ENCODE results near the gene PGAM2. TPM values are rescaled to one million over a fixed set of nuclear protein-coding genes. Genes with fewer than 3 reads are reported as not detected.

PGAM2 gene
- total RNA-seq = 0.63 TPM

GRCh38 chr7:44065431-44066110, at the start of gene PGAM2:
PGAM2 (minus strand) TSS chr7:44065567; CDS start chr7:44065529, 38 bp downstream.
- Histone ChIP-seq H3K9me3 (ENCODE audit: low read depth, low read length) (no peaks in the 10 kb centered on the region), H3K4me1 (ENCODE audit: insufficient read depth, low read length) (peaks cover 16% of the 10 kb centered on the region), H3K4me3 (ENCODE audit: low read length) (no peak within 1 kb of the TSS), H3K27me3 (ENCODE audit: insufficient read depth, low read length) (no peaks in the 10 kb centered on the region)

- no peak overlapping the region for H3K4me3 ChIP-seq (ENCODE audit: low read length)
- no peaks in the 10 kb centered on the region for H3K4me1 ChIP-seq (ENCODE audit: insufficient read depth, low read length)
- no peaks in the 10 kb centered on the region for H3K9me3 ChIP-seq (ENCODE audit: low read depth, low read length)
- H3K27me3 ChIP-seq (ENCODE audit: insufficient read depth, low read length) = no peaks in the 10 kb centered on the region
Observed at GRCh38 chr7:44114586-44115310, 49.4 kb upstream of the PGAM2 start.

- H3K4me3 ChIP-seq (ENCODE audit: low read length) = no peak overlapping the region
- H3K4me1 ChIP-seq (ENCODE audit: insufficient read depth, low read length) = no peaks in the 10 kb centered on the region
- H3K9me3 ChIP-seq (ENCODE audit: low read depth, low read length) = no peaks in the 10 kb centered on the region
Observed at GRCh38 chr7:44113764-44114354, 48.5 kb upstream of the PGAM2 start.

GRCh38 chr7:44112997-44113763, 47.8 kb upstream of the PGAM2 start:
- H3K9me3 ChIP-seq (ENCODE audit: low read depth, low read length) = no peaks in the 10 kb centered on the region
- no peaks in the 10 kb centered on the region for H3K4me1 ChIP-seq (ENCODE audit: insufficient read depth, low read length)
- H3K27me3 ChIP-seq (ENCODE audit: insufficient read depth, low read length) = no peaks in the 10 kb centered on the region
- no peak overlapping the region for H3K4me3 ChIP-seq (ENCODE audit: low read length)

More at GRCh38 chr7:44113764-44114354, 48.5 kb upstream of the PGAM2 start:
- H3K27me3 ChIP-seq (ENCODE audit: insufficient read depth, low read length) = no peaks in the 10 kb centered on the region

GRCh38 chr7:44112231-44112996, 47.0 kb upstream of the PGAM2 start:
- no peaks in the 10 kb centered on the region for H3K4me1 ChIP-seq (ENCODE audit: insufficient read depth, low read length)
- no peak overlapping the region for H3K4me3 ChIP-seq (ENCODE audit: low read length)
- no peaks in the 10 kb centered on the region for H3K9me3 ChIP-seq (ENCODE audit: low read depth, low read length)
- H3K27me3 ChIP-seq (ENCODE audit: insufficient read depth, low read length) = no peaks in the 10 kb centered on the region

GRCh38 chr7:44111761-44112160, 46.4 kb upstream of the PGAM2 start:
- Histone ChIP-seq H3K4me1 (ENCODE audit: insufficient read depth, low read length) (no peaks in the 10 kb centered on the region), H3K9me3 (ENCODE audit: low read depth, low read length) (no peaks in the 10 kb centered on the region), H3K27me3 (ENCODE audit: insufficient read depth, low read length) (no peaks in the 10 kb centered on the region), H3K4me3 (ENCODE audit: low read length) (no peak overlapping the region)

- H3K4me3 ChIP-seq (ENCODE audit: low read length) = no peak overlapping the region
- no peaks in the 10 kb centered on the region for H3K27me3 ChIP-seq (ENCODE audit: insufficient read depth, low read length)
- H3K4me1 ChIP-seq (ENCODE audit: insufficient read depth, low read length) = no peaks in the 10 kb centered on the region
- H3K9me3 ChIP-seq (ENCODE audit: low read depth, low read length) = no peaks in the 10 kb centered on the region
Observed at GRCh38 chr7:44110719-44111635, 45.6 kb upstream of the PGAM2 start.

GRCh38 chr7:44109991-44110390, 44.6 kb upstream of the PGAM2 start:
- Histone ChIP-seq H3K27me3 (ENCODE audit: insufficient read depth, low read length) (no peaks in the 10 kb centered on the region), H3K9me3 (ENCODE audit: low read depth, low read length) (no peaks in the 10 kb centered on the region), H3K4me3 (ENCODE audit: low read length) (no peak overlapping the region), H3K4me1 (ENCODE audit: insufficient read depth, low read length) (no peaks in the 10 kb centered on the region)

GRCh38 chr7:44108768-44109750, 43.7 kb upstream of the PGAM2 start:
- Histone ChIP-seq H3K27me3 (ENCODE audit: insufficient read depth, low read length) (no peaks in the 10 kb centered on the region), H3K4me3 (ENCODE audit: low read length) (no peak overlapping the region), H3K4me1 (ENCODE audit: insufficient read depth, low read length) (no peaks in the 10 kb centered on the region), H3K9me3 (ENCODE audit: low read depth, low read length) (no peaks in the 10 kb centered on the region)

GRCh38 chr7:44107961-44108767, 42.8 kb upstream of the PGAM2 start:
- Histone ChIP-seq H3K4me1 (ENCODE audit: insufficient read depth, low read length) (no peaks in the 10 kb centered on the region), H3K9me3 (ENCODE audit: low read depth, low read length) (no peaks in the 10 kb centered on the region), H3K27me3 (ENCODE audit: insufficient read depth, low read length) (peaks cover 5% of the 10 kb centered on the region), H3K4me3 (ENCODE audit: low read length) (no peak overlapping the region)

GRCh38 chr7:44107116-44107960, 42.0 kb upstream of the PGAM2 start:
- no peaks in the 10 kb centered on the region for H3K9me3 ChIP-seq (ENCODE audit: low read depth, low read length)
- no peaks in the 10 kb centered on the region for H3K4me1 ChIP-seq (ENCODE audit: insufficient read depth, low read length)
- H3K27me3 ChIP-seq (ENCODE audit: insufficient read depth, low read length) = peaks cover 6% of the 10 kb centered on the region
- no peak overlapping the region for H3K4me3 ChIP-seq (ENCODE audit: low read length)
